GM06990 (cell line): ENCODE results near the gene CARM1.
A peak's percentile ranks its signal among the peaks of the same experiment; 100 is the strongest.
"Not testable (repeated sequence)": the region's sequence is repeated elsewhere in the genome, so short reads cannot be mapped to it uniquely, and the experiment has no call there.

Experiments
- DNase-seq: peaks from one replicate; pipeline ENCODE4 v3.0.0-alpha.2; 2011; ENCODE audit not compliant: insufficient read length; ENCODE audit errors: extremely low read depth
- H3K27me3 ChIP-seq: replicated peaks from 2 replicates; pipeline ENCODE4 v1.6.0; 2011; ENCODE audit warnings: low read length; ENCODE audit not compliant: control insufficient read depth, insufficient read depth
- H3K36me3 ChIP-seq: 2 replicates; pipeline ENCODE4 v1.5.1; 2011; ENCODE audit warnings: low read length; ENCODE audit not compliant: control insufficient read depth, insufficient read depth
- H3K4me3 ChIP-seq: replicated peaks from 2 replicates; pipeline ENCODE4 v1.5.1; 2011; ENCODE audit warnings: low read depth, mild to moderate bottlenecking, control low read depth, low read length
- CTCF ChIP-seq: IDR thresholded peaks from 2 replicates; pipeline ENCODE4 v1.5.1; 2011; ENCODE audit warnings: low read length, control low read depth, mild to moderate bottlenecking, inconsistent platforms; ENCODE audit not compliant: insufficient read depth, poor library complexity, severe bottlenecking

CARM1 gene

DNA sequence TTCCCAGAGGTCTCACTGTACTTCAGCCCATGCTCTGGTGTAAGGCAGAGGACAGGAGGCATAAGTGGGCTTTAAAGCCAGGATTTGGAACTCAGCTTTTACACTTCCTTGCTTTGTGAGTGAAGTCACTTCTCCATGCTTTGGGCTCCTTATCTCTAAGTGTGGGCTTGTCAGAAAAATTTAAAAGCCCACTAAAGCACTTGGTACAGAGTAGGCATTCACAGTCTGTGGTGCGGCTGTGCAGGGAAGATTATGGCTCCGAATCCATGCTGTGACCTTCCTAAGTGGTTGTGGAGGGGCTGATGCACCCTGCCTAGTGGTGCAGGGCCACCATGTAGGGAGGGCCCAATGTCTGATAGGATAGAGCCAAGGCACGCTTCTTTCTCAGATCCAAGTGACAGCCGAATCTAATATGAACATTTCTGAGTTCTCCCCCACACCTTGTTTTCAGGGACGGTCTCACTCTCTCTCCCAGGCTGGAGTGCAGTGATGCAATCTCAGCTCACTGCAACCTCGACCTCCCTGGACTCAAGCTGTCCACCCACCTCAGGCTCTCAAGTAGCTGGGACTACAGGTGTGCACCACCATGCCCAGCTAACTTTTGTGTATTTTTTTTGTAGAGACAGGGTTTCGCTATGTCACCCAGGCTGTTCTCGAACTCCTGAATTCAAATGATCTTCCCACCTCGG lies 64.2 kb downstream of the CARM1 start:
- Histone ChIP-seq H3K27me3 (no peaks in the 10 kb centered on the region), H3K36me3 (no peaks in the 10 kb centered on the region; the same call in none of the 2 replicates), H3K4me3 (no peak overlapping the region)
- no peak for TF ChIP-seq CTCF
- DNase-seq = no peak

- H3K4me3 ChIP-seq = no peak overlapping the region
- H3K36me3 ChIP-seq = no peaks in the 10 kb centered on the region; the same call in 1 of the 2 replicates
- no peaks in the 10 kb centered on the region for H3K27me3 ChIP-seq
- TF ChIP-seq CTCF = peak; percentile 63
- peak; percentile 61 for DNase-seq
These were observed 65.3 kb downstream of the CARM1 start for GRCh38 chr19:10936661-10937084.

DNA sequence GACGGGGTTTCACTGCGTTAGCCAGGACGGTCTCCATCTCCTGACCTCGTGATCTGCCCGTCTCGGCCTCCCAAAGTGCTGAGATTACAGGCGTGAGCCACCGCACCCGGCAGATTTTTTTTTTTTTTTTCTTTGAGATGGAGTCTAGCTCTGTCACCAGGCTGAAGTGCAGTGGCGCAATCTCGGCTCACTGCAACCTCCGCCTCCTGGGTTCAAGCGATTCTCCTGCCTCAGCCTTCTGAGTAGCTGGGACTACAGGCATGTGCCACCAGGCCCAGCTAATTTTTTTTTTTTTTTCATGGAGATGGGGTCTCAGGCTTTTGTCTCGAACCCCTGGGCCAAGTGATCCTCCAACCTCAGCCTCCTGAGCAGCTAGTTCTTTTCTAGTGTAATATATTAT lies 70.3 kb downstream of the CARM1 start:
- H3K27me3 ChIP-seq, H3K4me3 ChIP-seq, DNase-seq, H3K36me3 ChIP-seq: not testable (repeated sequence)

DNA sequence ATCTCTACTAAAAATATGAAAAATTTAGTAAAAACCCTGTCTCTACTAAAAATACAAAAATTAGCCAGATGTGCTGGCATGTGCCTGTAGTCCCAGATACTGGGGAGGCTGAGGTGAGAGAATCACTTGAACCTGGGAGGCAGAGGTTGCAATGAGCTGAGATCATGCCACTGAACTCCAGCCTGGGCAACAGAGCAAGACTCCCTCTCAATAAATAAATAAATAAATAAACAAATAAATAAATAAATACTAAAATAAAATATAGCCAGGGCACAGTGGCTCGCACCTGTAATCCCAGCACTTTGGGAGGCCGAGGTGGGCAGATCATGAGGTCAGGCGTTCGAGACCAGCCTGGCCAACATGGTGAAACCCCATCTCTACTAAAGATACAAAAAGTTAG lies 72.1 kb downstream of the CARM1 start:
- not testable (repeated sequence) for H3K36me3 ChIP-seq, DNase-seq, H3K27me3 ChIP-seq, H3K4me3 ChIP-seq

DNA sequence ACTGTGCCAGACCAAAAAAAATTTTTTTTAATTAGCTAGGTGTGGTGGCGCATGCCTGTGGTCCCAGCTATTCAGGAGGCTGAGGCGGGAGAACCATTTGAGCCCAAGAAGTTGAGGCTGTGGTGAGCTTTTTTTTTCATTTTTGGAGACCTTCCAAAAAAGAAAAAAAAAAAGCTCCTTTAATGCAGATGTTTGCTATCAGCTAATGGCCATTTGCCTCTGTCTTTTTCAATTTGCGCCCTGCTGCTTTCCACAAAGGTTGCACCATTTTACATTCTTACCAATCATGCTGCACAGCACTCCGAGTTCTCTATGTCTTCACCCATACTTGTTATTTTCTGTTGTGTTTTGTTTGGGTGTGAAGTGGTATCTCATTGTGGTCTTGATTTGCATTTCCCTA lies 73.9 kb downstream of the CARM1 start:
- Histone ChIP-seq H3K4me3 (no peak overlapping the region), H3K36me3 (no peaks in the 10 kb centered on the region), H3K27me3 (no peaks in the 10 kb centered on the region)
- DNase-seq = no peak
- TF ChIP-seq CTCF = no peak

DNA sequence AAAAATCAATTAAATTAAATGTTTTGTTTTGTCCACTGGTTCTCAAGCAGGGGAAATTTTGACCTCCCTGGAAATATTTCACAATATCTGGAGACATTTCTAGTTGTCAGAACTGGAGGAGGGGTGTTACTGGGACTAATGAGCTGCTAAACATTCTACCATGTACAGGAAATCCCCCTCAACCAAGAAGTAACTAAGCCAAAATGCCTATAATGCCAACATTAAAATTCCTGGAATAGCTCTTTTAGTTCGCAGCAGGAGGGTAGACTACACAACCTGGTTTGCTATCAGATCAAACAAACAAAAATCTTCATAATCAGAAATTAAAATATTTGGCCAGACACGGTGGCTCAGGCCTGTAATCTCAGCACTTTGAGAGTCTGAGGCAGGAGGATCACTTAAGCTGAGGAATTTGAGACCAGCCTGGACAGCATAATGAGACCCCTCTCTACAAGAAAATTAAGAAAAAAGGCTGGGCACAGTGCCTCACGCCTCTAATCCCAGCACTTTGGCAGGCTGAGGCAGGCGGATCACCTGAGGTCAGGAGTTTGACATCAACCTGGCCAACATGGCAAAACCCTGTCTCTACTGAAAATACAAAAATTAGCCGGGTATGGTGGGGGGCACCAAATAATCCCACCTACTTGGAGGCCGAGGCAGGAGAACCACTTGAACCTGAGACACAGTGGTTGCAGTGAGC lies 75.8 kb downstream of the CARM1 start:
- no peaks in the 10 kb centered on the region for H3K36me3 ChIP-seq
- no peak for TF ChIP-seq CTCF
- H3K27me3 ChIP-seq = no peaks in the 10 kb centered on the region
- DNase-seq = no peak
- no peak overlapping the region for H3K4me3 ChIP-seq
